Pancreas (tissue), 10 donors: ENCODE measurements around the gene FAAP100. TPM values are rescaled to one million over a fixed set of nuclear protein-coding genes. Genes with fewer than 3 reads are reported as not detected.
A peak's percentile ranks its signal among the peaks of the same experiment; 100 is the strongest.

Experiments
- ATAC-seq, 4 donors: fragments of 200-7000 bp; cut with Tn5 transposase; one replicate each; pipeline versions ENCODE4 v1.8.0 to v1.9.1; 2020; ENCODE audit warnings: mild to moderate bottlenecking in 4 of 4, moderate library complexity in 4 of 4
- DNase-seq, 6 donors: peaks; one replicate each; pipeline ENCODE4 v3.0.0-alpha.2; 2020
- FAIRE-seq: peaks from 2 replicates; lab custom pipeline; 2012; peaks lifted over from hg19 to GRCh38; lab: Jason Lieb, UNC
- H3K27ac ChIP-seq, 4 donors: fragments of 200-600 bp; sonication (generic); 1 replicate in 3 of 4; 2 replicates in 1 of 4; pipeline versions ENCODE4 v1.5.0 to v1.8.0; 2020
- H3K27me3 ChIP-seq, 4 donors: fragments of 200-600 bp; one replicate each; pipeline ENCODE4 v1.8.0; 2021
- H3K36me3 ChIP-seq, 3 donors: fragments of 200-600 bp; sonication (generic) in 1 of 3; one replicate each; pipeline versions ENCODE4 v1.5.0 to v1.8.0; 2020 to 2021
- H3K4me1 ChIP-seq, 3 donors: fragments of 200-600 bp; one replicate each; pipeline ENCODE4 v1.8.0; 2021
- H3K4me3 ChIP-seq, 4 donors: fragments of 200-600 bp; sonication (generic) in 2 of 4; one replicate each; pipeline versions ENCODE4 v1.5.0 to v1.8.0; 2020 to 2021
- H3K9me3 ChIP-seq, 4 donors: fragments of 200-600 bp; one replicate each; pipeline ENCODE4 v1.8.0; 2021
- WGBS, 2 donors: extraction: QIAGEN DNeasy Blood & Tissue Kit; methylation state at CpG; one replicate each; pipeline ENCODE4 v1.1.7; 2013; 5-methylcytosine and 5-hydroxymethylcytosine counted together
- intact Hi-C, 3 donors: fragments of 100-400 bp; cut with DNase I; formaldehyde crosslinking; loops; one replicate each; pipeline versions ENCODE4 v1.11.1 to v1.14.2; 2022
- polyA plus RNA-seq, 2 donors: library from polyadenylated mRNA; stranded (reverse); fragments of 200-250 nt; gene quantifications; one replicate each; pipeline ENCODE4 v1.2.3, GENCODE V29; 2013
- total RNA-seq, 6 donors: library from RNA; stranded (reverse); fragmentation: NEBNext Ultra II Directional in 4 of 6; extraction: Animal tissue kit (Norgen Biotek cat#: 25700) in 4 of 6; gene quantifications; one replicate each; pipeline versions ENCODE4 v1.2.1 to v1.2.4, GENCODE V29; 2021 to 2023
- TF ChIP-seq, protein P1 (sequence below), 4 donors: fragments of 200-600 bp; sonication (generic) in 3 of 4; IDR thresholded peaks; one replicate each; pipeline versions ENCODE4 v1.5.0 to v1.8.0; 2021; ENCODE audit warnings: antibody characterized with exemption in 4 of 4
- donor health status: healthy with polysubstance abuse.
- donor health status: DM: no; HTN: no; CAD: no; lungs with moderate emphysema.
- donor health status: DM: no; HTN: no; CAD: no.
- donor health status: control.
- donor health status: control.
- donor health status: Bipolar disorder and iron deficiency.
- donor health status: DM: yes; HTN: yes; CAD: no.
- donor health status: DM: no; HTN: no; CAD: no.
- donor health status: DM: no; HTN: no; CAD: no.
- donor health status: DM: yes; HTN: yes; CAD: no.

FAAP100 gene
- total and polyA plus RNA-seq, 8 donors: 9.4 to 66.0 (median 14.8) TPM

DNA sequence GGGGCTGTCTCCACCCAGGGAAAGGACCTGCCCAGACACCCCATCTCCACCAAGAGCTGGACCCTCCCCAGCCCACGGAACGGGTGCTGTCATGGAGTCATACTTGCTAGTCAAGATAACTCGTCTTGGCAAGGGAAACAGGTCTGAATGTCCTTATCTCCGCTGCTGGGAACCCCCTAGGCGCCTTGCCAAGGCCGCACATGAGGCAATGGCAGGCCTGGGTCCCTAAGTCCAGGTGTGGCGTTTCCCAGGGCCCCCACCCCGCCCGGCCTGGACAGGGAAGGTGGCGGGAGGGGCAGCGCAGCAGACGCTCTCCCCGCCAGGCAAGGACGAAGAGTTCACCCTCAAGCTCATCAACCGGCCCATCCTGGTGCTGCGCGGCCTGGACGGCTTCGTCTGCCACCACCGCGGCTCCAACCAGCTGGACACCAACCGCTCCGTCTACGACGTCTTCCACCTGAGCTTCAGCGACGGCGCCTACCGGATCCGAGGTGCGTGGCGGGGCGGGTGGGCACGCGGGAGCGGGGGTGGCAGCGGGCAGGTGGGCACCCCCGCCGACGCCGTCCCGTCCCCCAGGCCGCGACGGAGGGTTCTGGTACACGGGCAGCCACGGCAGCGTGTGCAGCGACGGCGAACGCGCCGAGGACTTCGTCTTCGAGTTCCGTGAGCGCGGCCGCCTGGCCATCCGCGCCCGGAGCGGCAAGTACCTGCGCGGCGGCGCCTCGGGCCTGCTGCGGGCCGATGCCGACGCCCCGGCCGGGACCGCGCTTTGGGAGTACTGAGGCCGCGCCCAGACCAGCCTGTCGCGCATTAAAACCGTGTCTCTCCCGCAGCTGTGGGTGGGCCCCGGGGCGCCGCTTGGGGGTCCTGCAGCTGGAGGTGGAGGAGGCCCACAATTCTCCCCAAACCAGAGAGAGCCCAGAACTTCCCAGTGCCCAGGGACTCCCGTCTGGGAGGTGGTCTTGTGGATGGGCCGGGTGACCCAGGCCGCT, 15.6 kb downstream of the FAAP100 start:
- H3K4me3 ChIP-seq: peak overlapping the region; percentile 1 to 58 (median 26)
- no peaks in the 10 kb centered on the region for H3K9me3 ChIP-seq
- peaks cover 0 to 10% (median 0%) of the 10 kb centered on the region in 3 donors for H3K36me3 ChIP-seq
- DNase-seq: peak; percentile 94 to 98 (median 96)
- peak; percentile 54 to 69 (median 64) for ATAC-seq
- H3K27ac ChIP-seq: peak overlapping the region; percentile 58 to 85 (median 73)
- FAIRE-seq: no peak
- TF ChIP-seq, protein P1, sequence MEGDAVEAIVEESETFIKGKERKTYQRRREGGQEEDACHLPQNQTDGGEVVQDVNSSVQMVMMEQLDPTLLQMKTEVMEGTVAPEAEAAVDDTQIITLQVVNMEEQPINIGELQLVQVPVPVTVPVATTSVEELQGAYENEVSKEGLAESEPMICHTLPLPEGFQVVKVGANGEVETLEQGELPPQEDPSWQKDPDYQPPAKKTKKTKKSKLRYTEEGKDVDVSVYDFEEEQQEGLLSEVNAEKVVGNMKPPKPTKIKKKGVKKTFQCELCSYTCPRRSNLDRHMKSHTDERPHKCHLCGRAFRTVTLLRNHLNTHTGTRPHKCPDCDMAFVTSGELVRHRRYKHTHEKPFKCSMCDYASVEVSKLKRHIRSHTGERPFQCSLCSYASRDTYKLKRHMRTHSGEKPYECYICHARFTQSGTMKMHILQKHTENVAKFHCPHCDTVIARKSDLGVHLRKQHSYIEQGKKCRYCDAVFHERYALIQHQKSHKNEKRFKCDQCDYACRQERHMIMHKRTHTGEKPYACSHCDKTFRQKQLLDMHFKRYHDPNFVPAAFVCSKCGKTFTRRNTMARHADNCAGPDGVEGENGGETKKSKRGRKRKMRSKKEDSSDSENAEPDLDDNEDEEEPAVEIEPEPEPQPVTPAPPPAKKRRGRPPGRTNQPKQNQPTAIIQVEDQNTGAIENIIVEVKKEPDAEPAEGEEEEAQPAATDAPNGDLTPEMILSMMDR (IDR thresholded peaks at IDR 0.05): no peak
- WGBS, 2 donors: 8 to 10% methylated on average over 84 to 89 of the region's 89 CpGs
- intact Hi-C loops: loop anchor here in 1 of 3 donors (5.0 kb wide), 1 partner anchor 394 kb away; no protein-coding TSS in a partner anchor
- peaks cover 0 to 17% (median 0%) of the 10 kb centered on the region in 3 donors for H3K4me1 ChIP-seq
- H3K27me3 ChIP-seq: no peaks in the 10 kb centered on the region

DNA sequence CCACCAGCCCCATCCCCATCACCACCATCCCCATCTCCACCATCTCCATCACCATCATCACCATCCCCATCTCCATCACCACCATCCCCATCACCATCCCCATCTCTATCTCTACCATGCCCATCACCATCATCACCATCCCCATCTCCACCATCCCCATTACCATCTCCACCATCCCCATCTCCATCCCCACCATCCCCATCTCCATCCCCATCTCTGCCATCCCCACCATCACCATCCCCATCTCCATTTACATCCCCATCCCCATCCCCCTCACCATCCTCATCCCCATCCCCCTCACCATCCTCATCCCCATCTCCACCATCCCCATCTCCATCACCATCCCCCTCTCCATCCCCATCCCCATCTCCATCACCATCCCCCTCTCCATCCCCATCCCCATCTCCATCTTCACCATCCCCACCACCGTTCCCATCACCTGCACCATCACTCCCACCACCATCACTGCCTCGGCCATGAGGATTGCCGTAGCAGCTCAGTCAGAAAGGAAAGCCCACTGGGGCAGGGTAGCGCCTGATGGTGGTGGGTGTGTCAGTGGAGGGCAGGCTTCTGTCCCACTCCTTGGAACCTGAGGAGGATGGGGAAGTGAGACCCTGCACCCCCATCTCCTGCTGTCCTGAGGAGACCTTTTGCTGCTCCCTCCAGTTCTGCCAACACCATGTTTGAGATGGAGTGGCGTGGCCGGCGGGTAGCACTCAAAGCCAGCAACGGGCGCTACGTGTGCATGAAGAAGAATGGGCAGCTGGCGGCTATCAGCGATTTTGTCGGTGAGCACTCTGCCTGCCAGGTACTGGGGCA, 16.5 kb downstream of the FAAP100 start:
- TF ChIP-seq, protein P1 (IDR thresholded peaks at IDR 0.05): no peak
- intact Hi-C loops: loop anchor here in 1 of 3 donors (5.0 kb wide), 1 partner anchor 393 kb away; no protein-coding TSS in a partner anchor
- peak overlapping the region in 1 of 4 donors; percentile 58 for H3K4me3 ChIP-seq
- peak overlapping the region in 2 of 4 donors; percentile 18 to 85 for H3K27ac ChIP-seq
- DNase-seq (no peak), FAIRE-seq (no peak), ATAC-seq (no peak)
- H3K27me3 ChIP-seq: no peaks in the 10 kb centered on the region
- peaks cover 0 to 10% (median 0%) of the 10 kb centered on the region in 3 donors for H3K36me3 ChIP-seq
- 24 to 32% methylated on average over 13 of the region's 13 CpGs for WGBS, 2 donors
- no peaks in the 10 kb centered on the region for H3K9me3 ChIP-seq
- peaks cover 0 to 17% (median 0%) of the 10 kb centered on the region in 3 donors for H3K4me1 ChIP-seq

DNA sequence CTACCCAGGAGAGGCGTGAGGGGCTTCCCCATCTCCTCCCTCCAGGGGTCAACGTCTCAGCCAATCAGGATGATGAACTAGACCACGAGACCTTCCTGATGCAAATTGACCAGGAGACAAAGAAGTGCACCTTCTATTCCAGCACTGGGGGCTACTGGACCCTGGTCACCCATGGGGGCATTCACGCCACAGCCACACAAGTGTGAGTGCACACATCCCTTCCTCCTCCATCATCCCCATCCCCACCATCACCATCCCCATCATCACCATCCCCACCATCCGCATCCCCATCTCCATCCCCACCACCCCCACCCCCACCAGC, 17.2 kb downstream of the FAAP100 start:
- no peaks in the 10 kb centered on the region for H3K9me3 ChIP-seq
- DNase-seq: no peak
- no peak overlapping the region for H3K4me3 ChIP-seq
- no peak for ATAC-seq
- H3K27ac ChIP-seq: no peak overlapping the region
- WGBS, 2 donors: 78 to 93% methylated on average over 5 of the region's 5 CpGs
- no peaks in the 10 kb centered on the region for H3K27me3 ChIP-seq
- no peak for FAIRE-seq
- TF ChIP-seq, protein P1 (IDR thresholded peaks at IDR 0.05): no peak
- intact Hi-C loops: loop anchor here in 1 of 3 donors (5.0 kb wide), 1 partner anchor 393 kb away; no protein-coding TSS in a partner anchor
- peaks cover 0 to 3% (median 0%) of the 10 kb centered on the region in 3 donors for H3K36me3 ChIP-seq
- H3K4me1 ChIP-seq: peaks cover 0 to 17% (median 0%) of the 10 kb centered on the region in 3 donors

DNA sequence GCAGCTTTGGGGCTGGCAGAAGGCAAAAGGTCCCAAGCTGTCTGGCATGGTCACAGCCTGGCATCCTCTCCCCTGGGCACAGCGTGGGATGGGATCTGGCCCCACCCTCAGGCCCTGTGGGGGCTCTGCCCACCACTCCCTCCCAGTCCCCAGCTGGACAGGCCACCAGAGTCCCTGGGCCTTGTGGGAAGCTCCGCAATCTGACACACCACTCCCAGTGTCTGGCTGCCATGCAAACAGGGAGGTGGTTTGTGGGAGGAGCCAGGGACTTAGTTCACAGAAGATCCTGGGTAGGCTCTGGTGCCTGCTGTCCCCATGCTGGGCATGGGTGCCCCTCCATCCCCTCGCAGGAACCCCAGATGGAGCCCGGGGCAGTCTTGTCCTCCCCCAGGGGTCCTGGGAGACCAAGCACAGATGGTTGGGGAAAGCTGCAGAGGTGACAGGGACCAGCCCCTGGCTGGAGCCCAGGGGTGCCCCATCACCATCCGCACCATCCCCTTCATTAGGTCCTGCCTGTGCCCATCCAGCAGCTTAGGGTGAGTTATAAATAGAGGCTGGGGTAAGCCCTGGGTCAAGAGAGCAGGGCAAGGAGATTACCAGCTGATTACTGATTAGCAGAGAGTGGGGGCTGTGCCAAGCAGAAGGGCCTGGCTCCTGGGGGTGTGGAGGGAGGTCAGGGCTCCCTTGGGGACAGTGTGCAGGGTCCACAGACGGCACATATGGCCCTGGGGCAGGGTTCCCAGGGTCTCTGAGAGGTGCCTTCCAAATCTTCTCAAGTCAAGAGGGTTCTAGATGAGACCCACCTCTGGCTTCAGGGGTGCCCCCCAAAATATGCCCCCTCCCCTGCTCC, 17.8 kb downstream of the FAAP100 start:
- DNase-seq (peak in 2 of 6 donors; percentile 42 to 67), FAIRE-seq (no peak), ATAC-seq (no peak)
- Histone ChIP-seq H3K9me3 (no peaks in the 10 kb centered on the region), H3K4me3 (no peak overlapping the region), H3K36me3 (no peaks in the 10 kb centered on the region), H3K4me1 (peaks cover 0 to 17% (median 0%) of the 10 kb centered on the region in 3 donors), H3K27ac (no peak overlapping the region), H3K27me3 (no peaks in the 10 kb centered on the region)
- intact Hi-C loops: loop anchor here in 1 of 3 donors (5.0 kb wide), 1 partner anchor 392 kb away; no protein-coding TSS in a partner anchor
- WGBS, 2 donors: 64 to 70% methylated on average over 6 of the region's 6 CpGs
- TF ChIP-seq, protein P1 (IDR thresholded peaks at IDR 0.05): no peak
